CD4-positive, alpha-beta T cell treated with Interleukin-21 for 1 hour (primary cell): ENCODE measurements around the gene SRXN1.
A peak's percentile ranks its signal among the peaks of the same experiment; 100 is the strongest.
"Not testable (repeated sequence)": the region's sequence is repeated elsewhere in the genome, so short reads cannot be mapped to it uniquely, and the experiment has no call there.

Experiments used
- DNase-seq: peaks from one replicate; pipeline ENCODE4 v3.0.0-alpha.2; 2020

The SRXN1 gene

DNA sequence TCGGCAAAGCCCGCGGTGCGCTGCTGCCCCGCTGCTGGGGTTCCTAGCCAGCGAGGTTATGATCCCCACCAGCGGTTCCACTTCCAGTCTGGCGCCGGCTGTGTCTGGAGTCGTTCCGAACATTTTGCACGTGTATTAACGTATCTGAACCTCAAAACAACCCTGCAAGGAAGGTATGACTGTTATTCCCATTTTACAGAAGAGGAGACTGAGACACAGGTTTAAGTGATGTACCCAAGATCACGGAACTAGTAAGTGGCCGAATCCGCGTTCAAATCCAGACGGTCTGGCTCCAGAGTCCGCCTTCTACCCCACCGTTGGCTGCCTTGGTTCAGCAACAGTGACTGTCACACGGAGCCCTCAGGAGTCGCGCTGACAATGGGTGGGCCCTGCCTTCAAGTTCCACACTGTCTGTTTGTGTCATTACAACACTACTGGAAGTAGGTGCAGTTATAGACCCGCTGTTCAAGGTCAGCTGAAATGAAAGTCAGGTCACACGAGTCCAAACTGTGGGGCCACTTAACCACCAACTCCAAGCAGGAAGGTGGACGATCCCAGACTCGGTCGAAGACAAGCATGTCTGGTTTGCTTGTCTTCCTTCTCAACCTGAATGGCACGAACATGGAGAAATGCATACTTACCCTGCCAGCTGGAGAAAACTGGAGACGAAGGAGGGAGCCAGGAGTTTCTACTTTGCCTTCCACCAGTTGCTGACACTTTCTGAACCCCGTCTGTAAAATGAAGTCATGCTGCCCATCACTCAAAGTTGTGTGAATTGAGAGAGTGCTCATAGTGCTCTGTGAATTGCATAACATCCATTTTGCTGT is 803 bp upstream of the SRXN1 start:
- DNase-seq = no peak

DNA sequence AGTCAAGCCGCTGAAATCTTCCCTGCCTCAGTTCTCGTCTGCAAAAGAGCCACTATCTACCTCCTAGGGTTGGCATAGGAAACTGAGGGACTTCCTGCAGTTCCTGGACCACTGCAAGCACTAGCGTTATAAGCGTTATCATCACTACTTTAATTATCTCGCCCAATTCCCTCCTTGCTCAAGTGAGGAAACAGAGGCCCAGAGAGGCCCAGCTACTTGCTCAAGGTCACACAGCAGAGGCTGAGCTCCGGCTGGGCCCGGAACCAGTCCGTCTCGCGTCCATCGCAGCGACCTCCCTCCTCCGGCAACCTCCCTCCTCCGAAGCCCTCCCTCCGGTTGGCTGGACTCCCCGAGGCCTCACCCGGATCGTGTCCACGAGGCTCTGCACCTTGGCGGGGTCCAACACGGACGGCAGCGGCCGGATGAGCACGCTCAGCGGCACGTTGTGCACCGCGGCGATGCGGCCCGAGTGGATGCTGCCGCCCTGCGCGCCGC is 338 bp downstream of the SRXN1 start:
- peak; percentile 24 for DNase-seq

DNA sequence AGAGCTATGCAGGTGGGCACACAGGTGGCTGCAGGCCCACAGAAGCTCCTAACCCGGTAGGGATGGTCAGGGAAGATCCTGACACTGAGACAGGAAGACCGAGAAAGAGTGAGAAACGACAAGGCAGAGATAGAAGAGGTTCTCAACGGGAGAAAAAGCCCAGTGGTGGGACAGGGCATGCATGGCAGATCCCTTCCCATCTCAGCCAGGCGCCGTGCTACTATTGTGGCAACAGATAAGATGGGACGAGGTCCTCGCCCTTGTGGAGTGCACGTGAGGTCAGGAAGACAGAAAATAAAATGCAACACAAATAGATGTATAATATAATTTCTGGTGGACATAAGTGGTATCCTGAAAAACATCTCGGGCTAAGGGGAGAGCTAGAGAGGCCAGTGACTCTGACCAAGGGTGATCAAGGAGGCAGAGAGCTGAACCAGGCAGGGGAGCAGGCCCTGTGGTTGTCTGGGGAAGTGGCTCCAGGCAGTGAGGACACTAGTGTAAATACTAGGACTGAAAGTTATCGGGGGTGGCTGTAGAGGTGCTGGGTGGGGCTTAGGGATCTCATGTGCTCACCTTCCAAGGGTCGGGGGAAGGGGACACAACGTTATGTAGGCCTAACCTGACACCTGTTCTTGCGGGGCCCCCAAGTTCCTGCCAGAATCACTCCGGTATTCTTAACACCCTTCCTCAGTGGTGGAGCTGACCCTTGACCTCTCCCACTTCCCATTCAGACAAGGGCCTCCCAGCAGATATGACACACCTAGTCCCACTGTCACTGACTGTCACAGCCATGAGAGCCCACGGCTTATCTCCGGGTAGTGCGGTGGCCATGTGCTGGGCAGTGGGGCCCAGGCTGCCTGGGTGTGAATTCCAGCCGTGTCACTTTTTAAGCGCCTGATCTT is 1.0 kb downstream of the SRXN1 start:
- DNase-seq = no peak

DNA sequence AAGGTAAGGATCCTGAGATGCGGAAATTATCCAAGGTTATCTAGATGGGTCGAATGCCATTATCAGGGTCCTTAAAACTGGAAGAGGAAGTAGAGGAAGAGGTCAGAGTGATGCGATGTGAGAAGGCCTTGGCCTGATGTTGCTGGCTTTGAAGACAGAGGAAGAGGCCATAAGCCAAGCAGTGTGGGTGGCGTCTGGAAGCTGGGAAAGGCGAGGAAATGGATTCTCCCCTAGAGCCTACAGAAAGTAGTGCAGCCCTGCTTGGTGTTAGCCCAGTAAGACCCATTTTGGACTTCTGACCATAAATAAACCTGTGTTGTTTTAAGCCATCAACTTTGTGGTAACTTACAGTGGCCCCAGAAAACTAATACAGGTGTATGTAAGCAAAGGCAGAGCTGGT is 2.0 kb downstream of the SRXN1 start:
- DNase-seq = no peak

DNA sequence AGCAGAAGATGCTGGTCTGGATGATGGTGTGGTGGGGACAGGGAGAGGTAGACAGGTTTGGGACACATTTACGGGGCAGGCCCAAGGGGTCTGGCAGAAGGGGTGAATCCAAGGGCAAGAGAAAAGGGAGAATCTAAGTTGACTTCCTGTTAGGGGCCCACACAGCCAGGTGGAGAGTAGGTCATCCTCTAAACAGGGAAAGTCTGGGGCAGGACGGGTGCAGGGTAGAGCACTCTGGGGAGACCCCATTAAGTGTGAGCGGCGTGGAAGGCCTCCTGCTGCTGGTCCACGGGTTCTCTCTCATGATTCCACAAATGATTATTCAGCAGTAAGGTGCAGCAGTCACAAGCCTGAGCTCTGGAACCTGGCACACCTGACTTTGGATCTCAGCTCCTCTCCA is 2.7 kb downstream of the SRXN1 start:
- no peak for DNase-seq

DNA sequence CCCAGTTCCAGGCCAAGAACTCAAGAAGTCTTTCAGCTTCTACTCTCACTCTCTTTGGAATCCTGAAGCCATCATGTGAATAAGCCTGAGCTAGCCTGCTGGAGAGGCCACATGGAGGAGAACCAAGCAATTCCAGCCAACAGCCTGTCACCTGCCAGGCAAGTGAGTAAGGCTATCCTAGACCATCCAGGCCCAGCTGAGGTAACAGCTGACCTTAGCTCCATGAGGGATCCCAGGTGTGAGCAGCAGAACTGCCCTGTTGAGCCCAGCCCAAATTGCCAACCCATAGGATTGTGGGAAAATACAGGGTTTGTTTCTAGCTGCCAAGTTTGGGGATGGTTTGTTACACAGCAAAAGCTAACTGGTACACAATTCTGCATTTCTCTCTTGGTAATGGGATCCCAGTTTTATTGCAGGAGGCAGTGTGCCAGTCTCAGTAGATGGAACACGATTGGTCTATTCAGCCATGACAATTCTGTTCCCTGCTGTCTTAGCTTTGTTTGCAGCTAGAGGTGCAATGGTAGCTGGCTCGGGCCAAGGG is 5.5 kb downstream of the SRXN1 start:
- no peak for DNase-seq

DNA sequence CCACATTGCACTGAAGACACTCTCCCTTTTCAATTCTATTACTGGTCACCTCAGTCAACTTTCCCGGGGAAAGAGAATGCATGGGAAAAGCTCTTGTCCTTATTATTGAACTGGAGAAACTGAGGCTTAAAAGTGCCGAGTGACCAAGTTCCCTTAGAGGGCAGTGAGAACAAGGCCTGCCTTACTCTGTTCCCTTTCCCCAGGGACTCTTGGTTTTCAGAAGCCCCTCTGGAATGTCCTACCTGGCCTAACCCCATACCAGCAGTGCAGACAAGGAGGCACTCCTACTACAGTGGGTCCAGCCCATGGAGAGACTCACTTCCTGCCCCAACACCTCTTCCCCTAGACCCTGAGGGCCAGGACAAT is 6.1 kb downstream of the SRXN1 start:
- no peak for DNase-seq

DNA sequence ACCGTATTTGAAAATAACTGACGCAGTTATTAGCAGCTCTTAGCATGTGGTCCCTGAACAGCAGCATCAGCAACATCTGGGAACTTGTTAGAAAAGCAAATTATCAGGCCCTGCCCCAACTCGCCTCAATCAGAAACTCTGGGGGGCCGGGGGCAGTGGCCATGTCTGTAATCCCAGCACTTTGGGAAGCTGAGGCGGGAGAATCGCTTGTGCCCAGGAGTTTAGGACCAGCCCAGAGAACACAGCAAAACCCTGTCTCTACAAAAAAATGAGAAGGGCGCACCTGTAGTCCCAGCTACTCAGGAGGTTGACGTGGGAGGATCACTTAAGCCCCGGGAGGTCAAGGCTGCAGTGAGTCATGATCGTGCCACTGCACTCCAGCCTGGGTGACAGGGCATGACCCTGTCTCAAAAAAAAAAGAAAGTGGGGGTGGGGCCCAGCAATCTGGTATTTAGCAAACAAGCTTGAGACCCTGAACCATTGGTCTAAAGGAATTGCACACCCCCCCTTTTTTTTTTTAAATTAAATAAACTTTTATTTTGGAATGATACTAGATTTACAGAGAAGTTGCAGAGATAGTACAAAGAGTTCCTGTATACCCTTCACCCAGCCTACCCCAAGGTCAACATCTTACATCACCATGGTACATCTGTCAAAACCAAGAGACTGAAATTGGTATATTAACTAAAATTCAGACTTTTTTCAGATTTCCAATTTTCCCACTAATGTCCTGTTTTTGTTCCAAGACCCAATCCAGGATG is 6.7 kb downstream of the SRXN1 start:
- DNase-seq = no peak

DNA sequence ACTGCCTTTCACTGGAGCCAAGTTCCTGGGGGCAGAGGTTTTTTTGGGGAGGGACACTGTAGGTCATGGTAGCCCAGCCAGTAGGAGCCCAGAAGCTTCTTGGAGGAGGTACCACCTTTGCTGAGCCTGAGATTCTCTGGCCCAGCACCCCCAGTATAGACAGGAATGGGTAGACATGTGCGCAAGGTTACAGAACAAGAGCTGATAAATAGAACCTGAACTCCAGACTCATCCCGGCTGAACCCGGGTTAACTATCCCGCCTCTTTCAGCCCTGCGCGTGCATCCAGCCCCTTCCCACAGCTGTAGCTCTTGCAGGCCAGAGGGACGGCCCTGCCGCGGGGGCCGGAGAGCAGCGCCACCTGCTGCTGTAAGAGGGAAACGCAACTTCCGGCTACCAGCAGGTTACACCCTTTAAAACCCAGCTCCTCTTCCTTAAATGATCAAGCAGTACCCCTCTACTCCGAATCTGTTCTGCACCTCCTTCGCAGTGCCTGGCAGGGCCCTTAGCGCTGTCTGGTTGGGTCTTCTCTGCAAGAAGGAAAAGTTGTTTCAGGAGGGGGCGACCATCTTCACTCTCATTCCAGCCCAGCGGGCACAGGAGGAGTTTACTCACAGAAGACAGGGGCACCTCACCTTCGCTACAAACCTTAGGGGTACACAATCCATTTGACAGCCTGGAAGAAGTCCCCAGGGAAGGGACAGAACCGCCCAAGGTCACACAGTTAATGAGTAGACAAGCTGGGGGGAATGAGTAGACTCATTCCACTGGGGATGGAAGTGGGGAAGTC is 7.5 kb downstream of the SRXN1 start:
- DNase-seq = peak; percentile 66

DNA sequence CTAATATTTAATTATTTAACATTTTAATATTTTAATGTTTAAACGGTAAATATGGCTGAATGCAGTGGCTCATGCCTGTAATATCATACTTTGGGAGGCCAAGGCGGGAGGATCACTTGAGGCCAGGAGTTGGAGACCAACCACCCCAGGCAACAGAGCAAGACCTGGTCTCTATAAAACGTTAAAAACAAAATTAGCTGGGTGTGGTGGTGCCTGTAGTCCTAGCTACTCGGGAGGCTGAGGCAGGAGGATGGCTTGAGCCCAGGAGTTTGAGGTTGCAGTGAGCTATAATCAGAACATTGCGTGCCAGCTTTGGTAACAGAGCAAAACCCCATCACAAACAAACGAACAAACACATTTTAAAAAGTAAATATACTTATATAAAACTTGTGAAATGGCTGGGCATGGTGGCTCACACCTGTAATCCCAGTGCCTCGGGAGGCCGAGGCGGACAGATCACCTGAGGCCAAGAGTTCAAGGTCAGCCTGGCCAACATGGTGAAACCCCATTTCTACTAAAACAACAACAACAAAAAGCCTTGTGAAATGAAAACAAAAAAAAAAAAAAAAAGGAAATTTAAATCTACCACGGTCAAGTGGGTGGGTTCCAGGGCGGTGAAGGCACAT is 8.2 kb downstream of the SRXN1 start:
- no peak for DNase-seq

DNA sequence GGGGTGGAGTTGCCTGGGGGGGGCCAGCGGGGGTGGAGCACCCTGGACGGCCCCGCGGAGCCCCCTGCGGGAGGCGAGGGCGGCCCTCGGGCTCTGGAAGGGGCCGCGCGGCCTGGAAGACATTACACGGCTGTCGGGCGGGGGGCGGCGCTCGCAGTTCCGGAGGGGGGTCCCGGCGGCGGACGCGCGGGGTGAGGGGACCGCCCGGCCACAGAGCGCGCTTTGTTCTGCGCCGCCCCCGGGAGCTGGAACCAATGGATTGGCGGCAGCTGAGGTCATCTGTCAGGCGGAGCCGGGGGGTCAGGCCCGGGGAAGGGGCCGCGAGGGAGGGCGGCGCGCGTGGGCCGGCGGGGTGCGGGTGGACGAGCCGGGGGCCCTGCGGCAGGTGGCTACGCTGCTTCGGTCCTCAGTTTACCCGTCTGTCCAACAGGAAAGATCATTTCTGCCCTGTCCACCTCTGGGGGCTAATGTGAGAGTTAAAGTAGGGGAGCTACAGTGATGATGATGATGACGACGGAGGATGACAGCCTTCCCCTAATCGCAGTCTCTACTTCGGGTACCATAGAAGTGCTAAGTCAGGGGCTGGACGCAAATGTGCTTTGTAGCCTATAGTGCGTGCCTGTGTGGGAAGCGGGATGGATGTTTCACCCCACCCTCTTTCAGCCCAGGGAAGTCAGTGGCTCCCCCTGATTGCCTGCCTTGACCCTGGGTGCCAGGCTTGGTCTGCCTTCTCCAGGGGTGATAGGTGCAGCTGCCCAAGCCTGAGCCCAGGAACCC is 10.4 kb downstream of the SRXN1 start:
- DNase-seq = no peak

DNA sequence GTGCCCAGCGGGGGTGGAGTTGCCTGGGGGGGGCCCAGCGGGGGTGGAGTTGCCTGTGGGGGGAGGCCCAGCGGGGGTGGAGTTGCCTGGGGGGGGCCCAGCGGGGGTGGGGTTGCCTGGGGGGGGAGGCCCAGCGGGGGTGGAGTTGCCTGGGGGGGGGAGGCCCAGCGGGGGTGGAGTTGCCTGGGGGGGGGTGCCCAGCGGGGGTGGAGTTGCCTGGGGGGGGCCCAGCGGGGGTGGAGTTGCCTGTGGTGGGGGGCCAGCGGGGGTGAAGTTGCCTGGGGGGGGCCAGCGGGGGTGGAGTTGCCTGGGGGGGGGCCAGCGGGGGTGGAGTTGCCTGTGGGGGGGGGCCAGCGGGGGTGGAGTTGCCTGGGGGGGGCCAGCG is 11.0 kb downstream of the SRXN1 start:
- not testable (repeated sequence) for DNase-seq

DNA sequence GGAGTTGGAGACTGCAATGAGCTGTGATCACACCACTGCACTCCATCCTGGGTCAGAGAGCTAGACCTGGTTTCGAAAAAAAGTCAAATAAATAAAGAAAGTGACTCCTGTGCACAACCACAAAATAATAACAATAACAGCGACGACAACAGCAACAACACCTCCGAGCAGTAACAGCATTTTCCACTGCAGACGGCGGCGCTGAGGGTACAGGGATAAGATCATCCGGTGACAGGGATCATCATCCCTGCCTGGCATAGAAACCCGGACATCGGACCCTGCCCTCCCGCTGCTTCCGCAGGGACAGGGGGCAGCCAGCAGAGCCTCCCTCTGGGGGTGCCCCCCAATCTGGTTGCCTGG is 11.5 kb downstream of the SRXN1 start:
- DNase-seq = no peak

DNA sequence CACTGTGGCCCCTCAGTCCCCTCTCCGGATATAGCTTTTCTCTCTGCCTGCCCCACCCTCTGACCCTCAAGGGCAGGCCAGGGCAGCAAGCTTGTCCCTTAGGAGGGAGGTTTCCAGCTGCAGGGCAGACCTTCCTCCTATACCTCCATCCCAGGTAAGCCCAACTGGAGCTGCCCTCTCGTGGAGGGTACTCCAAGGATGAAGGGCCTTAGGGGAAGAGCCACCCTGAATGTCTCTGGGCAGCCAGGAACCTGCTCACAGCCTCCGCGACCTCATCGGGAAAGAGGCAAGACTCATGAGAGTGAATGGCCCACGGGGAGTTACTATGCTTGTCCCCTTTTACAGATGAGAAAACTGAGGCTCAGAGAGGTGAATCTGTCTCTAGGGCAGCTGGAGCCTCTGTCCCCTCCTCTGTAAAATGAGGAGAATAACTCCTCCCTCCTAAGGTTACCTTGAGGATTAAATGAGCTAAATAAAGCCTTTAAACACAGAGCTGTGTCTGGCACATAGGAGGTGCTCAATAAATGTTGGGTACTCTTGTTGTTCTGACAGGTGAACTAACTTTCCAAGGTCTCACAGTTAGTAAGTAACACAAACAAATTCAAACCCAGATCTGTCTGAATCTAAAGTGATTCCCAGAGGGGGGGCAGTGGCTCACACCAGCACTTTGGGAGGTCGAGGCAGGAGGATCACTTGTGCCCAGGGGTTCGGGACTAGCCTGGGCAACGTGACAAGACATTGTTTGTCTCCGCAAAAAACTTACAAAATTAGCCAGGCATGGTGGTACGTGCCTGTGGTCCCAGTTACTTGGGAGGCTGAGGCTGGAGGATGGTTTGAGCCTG is 12.1 kb downstream of the SRXN1 start:
- DNase-seq = no peak

DNA sequence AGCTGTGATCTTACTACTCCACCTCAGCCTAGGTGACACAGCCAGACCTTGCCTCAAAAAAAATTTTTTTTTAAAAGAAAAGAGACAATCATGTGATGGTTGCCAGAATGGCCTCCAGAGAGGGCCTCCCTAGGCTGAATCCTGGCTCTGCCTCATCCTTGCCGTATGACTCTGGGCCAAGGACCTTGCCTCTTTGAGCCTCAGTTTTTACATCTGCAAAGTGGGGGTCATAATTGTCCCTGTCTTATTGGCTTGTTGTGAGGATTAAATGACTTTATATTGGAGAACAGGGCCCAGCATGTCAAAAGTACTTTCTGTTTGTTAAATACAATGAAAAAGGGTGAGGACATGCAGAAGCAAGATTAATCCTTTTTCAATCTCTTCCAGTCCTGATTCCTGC is 14.4 kb downstream of the SRXN1 start:
- DNase-seq = no peak

DNA sequence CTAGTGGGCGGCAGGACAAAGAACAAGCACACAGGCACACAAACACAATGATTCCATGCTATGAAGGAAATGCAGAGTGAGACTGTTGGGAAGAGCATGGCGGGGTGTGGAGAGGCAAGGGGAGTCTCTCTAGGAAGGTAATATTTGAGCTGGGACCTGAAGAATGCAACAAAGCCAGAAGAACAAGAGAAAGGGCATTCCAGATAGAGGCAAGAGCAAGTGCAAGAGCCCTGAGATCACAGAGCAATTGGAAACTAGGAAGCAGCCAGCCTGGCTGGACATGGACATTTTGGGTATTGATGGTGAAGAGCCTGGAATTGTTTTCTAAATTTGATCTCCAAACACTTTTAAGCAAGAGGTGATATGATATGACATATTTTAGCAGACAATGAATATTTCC is 15.4 kb downstream of the SRXN1 start:
- DNase-seq = no peak

DNA sequence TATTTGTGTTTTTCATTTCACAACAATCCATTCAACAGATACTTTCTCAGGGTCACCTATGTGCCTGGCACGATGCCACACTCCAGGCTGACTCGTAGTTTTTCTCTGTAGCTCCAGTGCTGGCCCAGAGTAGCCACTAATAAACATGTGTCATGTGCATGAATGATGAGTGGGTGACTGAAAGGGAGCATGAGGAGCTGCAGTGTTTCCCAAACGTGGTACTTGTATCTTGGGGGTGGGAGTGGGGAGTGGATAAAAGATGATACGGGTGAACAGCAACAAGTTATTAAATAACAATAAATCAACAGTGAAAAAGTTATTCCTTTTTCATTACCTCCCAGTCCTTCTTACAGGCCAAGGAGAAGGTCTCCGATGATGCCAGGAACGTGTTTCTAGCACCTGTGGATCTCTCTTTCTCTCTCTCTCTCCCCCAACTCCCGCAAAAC is 17.1 kb downstream of the SRXN1 start:
- no peak for DNase-seq

DNA sequence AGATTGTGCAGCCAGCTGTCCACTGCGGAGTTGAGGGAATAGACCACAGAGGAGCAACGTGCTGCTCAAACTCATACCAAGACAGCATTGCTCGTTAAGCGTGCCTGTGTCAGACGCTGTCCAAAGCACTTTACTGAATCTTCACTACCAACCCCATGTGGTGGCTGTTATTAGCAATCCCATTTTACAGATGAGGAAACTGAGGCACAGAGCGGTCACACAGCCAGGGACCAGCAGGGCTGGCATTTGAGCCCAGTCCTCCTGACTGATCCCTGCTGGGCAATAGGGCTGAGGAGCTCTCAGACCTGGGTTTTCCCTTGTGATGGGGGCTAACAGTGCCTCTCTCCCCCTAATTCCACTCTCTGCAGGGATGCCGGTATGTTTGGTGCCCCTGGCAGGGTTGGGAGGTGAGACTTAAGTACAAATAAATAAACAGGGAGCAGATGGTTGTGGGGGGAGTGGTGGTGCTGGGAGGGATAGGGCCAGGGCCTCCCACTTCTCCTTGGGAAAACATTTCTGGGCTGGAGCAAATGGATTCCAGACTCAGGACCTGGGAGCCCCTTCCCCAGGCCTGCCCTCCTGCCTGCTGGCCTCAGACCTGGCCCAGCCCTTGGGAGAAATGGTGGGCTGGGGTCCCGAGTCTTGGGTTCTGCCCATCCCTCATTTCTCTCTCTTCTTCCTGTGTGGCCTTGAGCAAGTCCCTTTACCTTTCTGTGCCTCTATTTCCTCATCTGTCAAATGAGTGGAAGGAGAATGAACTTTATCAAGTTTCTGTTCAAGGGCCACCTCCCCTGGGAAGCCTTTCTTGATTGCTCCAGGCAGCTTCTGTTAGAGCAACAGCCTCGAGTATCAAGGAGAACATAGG is 17.7 kb downstream of the SRXN1 start:
- DNase-seq = no peak
